Osteoblast (primary cell): ENCODE results near the gene CMTM4. TPM values are rescaled to one million over a fixed set of nuclear protein-coding genes. Genes with fewer than 3 reads are reported as not detected.
A peak's percentile ranks its signal among the peaks of the same experiment; 100 is the strongest.

Experiments
- DNase-seq: peaks from one replicate; pipeline ENCODE4 v3.0.0; 2011; ENCODE audit warnings: low spot score, mixed read lengths; ENCODE audit not compliant: insufficient read length; ENCODE audit errors: missing footprints
- H2AFZ ChIP-seq: 2 replicates; pipeline ENCODE4 v1.6.0; 2011; ENCODE audit warnings: mild to moderate bottlenecking, low read length
- H3K27ac ChIP-seq: 2 replicates; pipeline ENCODE4 v1.5.1; 2011; ENCODE audit warnings: mild to moderate bottlenecking, low read depth, low read length, moderate library complexity
- H3K27me3 ChIP-seq: 2 replicates; pipeline ENCODE4 v1.6.0; 2012; ENCODE audit warnings: mild to moderate bottlenecking, control low read depth, inconsistent platforms, low read length, moderate library complexity; ENCODE audit not compliant: insufficient read depth
- H3K36me3 ChIP-seq: 2 replicates; pipeline ENCODE4 v1.5.1; 2011; ENCODE audit warnings: mild to moderate bottlenecking, low read length, control low read depth, moderate library complexity; ENCODE audit not compliant: insufficient read depth
- H3K4me1 ChIP-seq: 2 replicates; pipeline ENCODE4 v1.5.1; 2011; ENCODE audit warnings: mild to moderate bottlenecking, low read length, control low read depth, moderate library complexity; ENCODE audit not compliant: insufficient read depth
- H3K4me2 ChIP-seq: 2 replicates; pipeline ENCODE4 v1.6.0; 2011; ENCODE audit warnings: mild to moderate bottlenecking, low read length; ENCODE audit not compliant: insufficient read depth
- H3K4me3 ChIP-seq: fragments of 200-600 bp; sonication (generic); 3 replicates; pipeline ENCODE4 v1.5.1; 2012; ENCODE audit warnings: mild to moderate bottlenecking, low read length, inconsistent platforms; ENCODE audit not compliant: insufficient read depth
- H3K79me2 ChIP-seq: 2 replicates; pipeline ENCODE4 v1.6.0; 2012; ENCODE audit warnings: mild to moderate bottlenecking, low read length, control low read depth, inconsistent platforms; ENCODE audit not compliant: insufficient read depth
- H3K9me3 ChIP-seq: 2 replicates; pipeline ENCODE4 v1.5.1; 2011; ENCODE audit warnings: low read depth, low read length, control low read depth
- H4K20me1 ChIP-seq: 2 replicates; pipeline ENCODE4 v1.6.0; 2012; ENCODE audit warnings: mild to moderate bottlenecking, low read length, control low read depth; ENCODE audit not compliant: insufficient read depth
- CTCF ChIP-seq: IDR thresholded peaks from 2 replicates; pipeline ENCODE4 v1.5.1; 2011; ENCODE audit warnings: mild to moderate bottlenecking, low read depth, low read length, moderate library complexity; ENCODE audit errors: extremely low read depth
- total RNA-seq: library from RNA; depleted of rRNA; stranded (reverse); fragments of >200 nt; gene quantifications from 2 replicates; pipeline ENCODE4 v1.2.3, GENCODE V29; 2012

CMTM4 gene
- total RNA-seq, 1 donor, result 42.7 TPM

DNA sequence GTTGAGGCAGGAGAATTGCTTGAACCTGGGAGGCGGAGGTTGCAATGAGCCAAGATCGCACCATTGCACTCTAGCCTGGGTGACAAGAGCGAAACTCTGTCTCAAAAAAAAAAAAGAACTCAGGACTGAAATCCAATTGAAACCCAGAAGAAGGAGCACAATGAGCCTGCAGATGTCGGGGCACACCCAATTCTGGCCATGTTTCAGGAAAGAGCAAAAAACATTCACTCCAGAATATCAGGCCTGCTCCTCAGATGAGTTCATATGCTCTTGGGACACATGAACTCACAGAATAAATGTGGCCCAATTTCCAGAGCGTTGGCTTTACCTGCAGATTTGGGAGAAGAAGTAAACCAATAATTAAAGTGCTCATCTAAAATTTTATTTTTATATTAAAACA, 120.2 kb downstream of the CMTM4 start:
- H2AFZ ChIP-seq, result no peak overlapping the region
- H3K9me3 ChIP-seq, result no peaks in the 10 kb centered on the region
- no peak for DNase-seq
- H3K27me3 ChIP-seq, result peaks cover 7% of the 10 kb centered on the region
- H3K4me1 ChIP-seq, result peaks cover 26% of the 10 kb centered on the region
- no peak overlapping the region for H3K27ac ChIP-seq
- H3K79me2 ChIP-seq, result no peaks in the 10 kb centered on the region
- H3K36me3 ChIP-seq, result no peaks in the 10 kb centered on the region
- no peak for TF ChIP-seq CTCF
- no peak overlapping the region for H3K4me2 ChIP-seq
- no peaks in the 10 kb centered on the region for H4K20me1 ChIP-seq
- no peak overlapping the region for H3K4me3 ChIP-seq

DNA sequence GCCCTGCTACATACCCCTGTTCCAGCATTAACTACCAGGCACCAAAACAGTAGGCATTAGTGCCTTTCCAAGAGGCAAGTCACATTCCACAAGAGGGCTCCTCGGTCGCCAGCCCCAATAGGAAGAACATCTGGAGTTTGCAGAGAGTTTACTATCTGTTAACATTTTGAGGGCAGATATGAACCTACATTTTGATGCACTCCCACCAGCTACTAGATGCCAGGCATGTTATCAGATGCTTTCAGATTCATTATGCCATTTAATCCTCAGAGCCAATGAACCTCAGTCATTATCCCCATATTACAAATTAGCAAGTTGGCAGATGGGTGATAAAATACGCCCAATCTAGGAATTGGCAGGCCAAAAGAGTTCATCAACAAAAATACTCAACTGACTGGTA, 121.5 kb downstream of the CMTM4 start:
- no peak for TF ChIP-seq CTCF
- no peaks in the 10 kb centered on the region for H3K79me2 ChIP-seq
- no peak overlapping the region for H3K4me2 ChIP-seq
- peaks cover 19% of the 10 kb centered on the region for H3K4me1 ChIP-seq
- H2AFZ ChIP-seq, result no peak overlapping the region
- H3K9me3 ChIP-seq, result no peaks in the 10 kb centered on the region
- H3K36me3 ChIP-seq, result no peaks in the 10 kb centered on the region
- H4K20me1 ChIP-seq, result no peaks in the 10 kb centered on the region
- H3K27ac ChIP-seq, result no peak overlapping the region
- H3K4me3 ChIP-seq, result no peak overlapping the region
- no peak for DNase-seq
- H3K27me3 ChIP-seq, result peaks cover 7% of the 10 kb centered on the region

GRCh38 chr16:66574531-66574930, 122.0 kb downstream of the CMTM4 start:
- Histone ChIP-seq H2AFZ (no peak overlapping the region), H3K27me3 (peaks cover 7% of the 10 kb centered on the region), H4K20me1 (no peaks in the 10 kb centered on the region), H3K36me3 (no peaks in the 10 kb centered on the region), H3K9me3 (no peaks in the 10 kb centered on the region), H3K4me1 (peaks cover 23% of the 10 kb centered on the region), H3K79me2 (no peaks in the 10 kb centered on the region), H3K4me3 (no peak overlapping the region), H3K27ac (no peak overlapping the region), H3K4me2 (no peak overlapping the region)
- TF ChIP-seq CTCF, result no peak
- no peak for DNase-seq

DNA sequence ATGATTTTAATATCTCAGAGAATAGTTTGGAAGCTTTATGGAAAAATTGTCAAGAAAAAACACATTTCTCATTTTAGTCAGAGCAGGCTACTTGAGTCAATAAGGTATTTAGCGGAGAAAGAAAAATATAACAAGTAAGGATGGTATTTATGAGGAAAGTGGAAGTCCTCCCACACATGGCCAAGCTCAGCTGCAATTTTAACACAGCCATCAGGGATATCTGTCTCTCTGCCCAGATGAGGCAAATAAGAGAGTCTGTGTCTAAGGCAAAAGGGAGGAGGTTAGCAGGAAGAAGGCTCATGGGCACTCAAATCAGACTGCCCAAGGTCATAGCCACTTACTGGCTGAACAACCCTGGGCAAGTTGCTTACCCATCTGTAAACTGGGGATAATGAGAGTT, 122.5 kb downstream of the CMTM4 start:
- H4K20me1 ChIP-seq, result no peaks in the 10 kb centered on the region

More for the DNA sequence above, 122.5 kb downstream of the CMTM4 start:
- peaks cover 27% of the 10 kb centered on the region for H3K4me1 ChIP-seq
- H3K36me3 ChIP-seq, result no peaks in the 10 kb centered on the region
- H3K79me2 ChIP-seq, result no peaks in the 10 kb centered on the region
- peak overlapping the region; percentile 4 for H3K27ac ChIP-seq
- no peak overlapping the region for H3K4me3 ChIP-seq
- no peak for DNase-seq
- TF ChIP-seq CTCF, result no peak
- H3K9me3 ChIP-seq, result no peaks in the 10 kb centered on the region
- peaks cover 7% of the 10 kb centered on the region for H3K27me3 ChIP-seq
- H2AFZ ChIP-seq, result no peak overlapping the region
- H3K4me2 ChIP-seq, result no peak overlapping the region
